ENCODE measurements around the gene C11orf52. TPM values are rescaled to one million over a fixed set of nuclear protein-coding genes. Genes with fewer than 3 reads are reported as not detected.
A peak's percentile ranks its signal among the peaks of the same experiment; 100 is the strongest.

The C11orf52 gene, protein sequence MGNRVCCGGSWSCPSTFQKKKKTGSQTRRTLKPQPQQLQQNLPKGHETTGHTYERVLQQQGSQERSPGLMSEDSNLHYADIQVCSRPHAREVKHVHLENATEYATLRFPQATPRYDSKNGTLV
- total RNA-seq = 1 to 10 TPM in 1 of 2 donors, under 1 TPM in 1; 0.99 to 4.7 TPM

GRCh38 chr11:111918390-111919256 is at the start of gene C11orf52:
Gene C11orf52, plus strand, starts transcription at chr11:111918913. Its CDS starts 60 bp downstream, at chr11:111918973.
- H3K4me1 ChIP-seq (ENCODE audit: control insufficient read depth in 1 of 2, low read depth in 2 of 2) = peaks cover 22 to 46% of the 10 kb centered on the region in 2 donors
- no peaks in the 10 kb centered on the region for H3K27me3 ChIP-seq (replicated peaks; ENCODE audit: insufficient read depth)
- no peak for DNase-seq (ENCODE audit: low spot score)
- no peak for TF ChIP-seq CTCF (IDR thresholded peaks at IDR 0.05)
- ATAC-seq (ENCODE audit: insufficient number of reproducible peaks, low FRiP score, low read depth) = no peak
- no peaks in the 10 kb centered on the region for H3K9me3 ChIP-seq
- peak within 1 kb of the TSS; percentile 21 for H3K4me3 ChIP-seq
- no peaks in the 10 kb centered on the region for H3K36me3 ChIP-seq
- H3K27ac ChIP-seq = peak within 1 kb of the TSS; percentile 28 to 34

GRCh38 chr11:111870113-111870512 is 48.6 kb upstream of the C11orf52 start:
- ATAC-seq (ENCODE audit: insufficient number of reproducible peaks, low FRiP score, low read depth) (no peak), DNase-seq (ENCODE audit: low spot score) (no peak)
- peak overlapping the region; percentile 90 for H3K4me3 ChIP-seq
- peaks cover 0 to 22% of the 10 kb centered on the region in 2 donors for H3K4me1 ChIP-seq (ENCODE audit: control insufficient read depth in 1 of 2, low read depth in 2 of 2)
- H3K27me3 ChIP-seq (replicated peaks; ENCODE audit: insufficient read depth) = no peaks in the 10 kb centered on the region
- no peak for TF ChIP-seq CTCF (IDR thresholded peaks at IDR 0.05)
- H3K9me3 ChIP-seq = no peaks in the 10 kb centered on the region
- H3K36me3 ChIP-seq = peaks cover 12% of the 10 kb centered on the region
- no peak overlapping the region for H3K27ac ChIP-seq

- H3K4me3 ChIP-seq = peak overlapping the region; percentile 90
- TF ChIP-seq CTCF (IDR thresholded peaks at IDR 0.05) = no peak
- peak overlapping the region; percentile 87 for H3K27ac ChIP-seq
- H3K4me1 ChIP-seq (ENCODE audit: control insufficient read depth in 1 of 2, low read depth in 2 of 2) = peaks cover 0 to 22% of the 10 kb centered on the region in 2 donors
- ATAC-seq (ENCODE audit: insufficient number of reproducible peaks, low FRiP score, low read depth) (no peak), DNase-seq (ENCODE audit: low spot score) (no peak)
- no peaks in the 10 kb centered on the region for H3K9me3 ChIP-seq
- H3K36me3 ChIP-seq = peaks cover 12% of the 10 kb centered on the region
- H3K27me3 ChIP-seq (replicated peaks; ENCODE audit: insufficient read depth) = no peaks in the 10 kb centered on the region
Observed at GRCh38 chr11:111870522-111870885, 48.2 kb upstream of the C11orf52 start.

GRCh38 chr11:111870886-111871692 is 47.6 kb upstream of the C11orf52 start, which contains the start of gene ALG9:
Gene ALG9, minus strand, starts transcription at chr11:111871581. Its CDS starts 99 bp downstream, at chr11:111871482.
- H3K4me1 ChIP-seq (ENCODE audit: control insufficient read depth in 1 of 2, low read depth in 2 of 2) = peaks cover 0 to 22% of the 10 kb centered on the region in 2 donors
- TF ChIP-seq CTCF (IDR thresholded peaks at IDR 0.05) = peak; percentile 22
- ATAC-seq (ENCODE audit: insufficient number of reproducible peaks, low FRiP score, low read depth) = peak; percentile 66
- peaks cover 9% of the 10 kb centered on the region for H3K36me3 ChIP-seq
- no peaks in the 10 kb centered on the region for H3K9me3 ChIP-seq
- DNase-seq (ENCODE audit: low spot score) = peak; percentile 47
- no peaks in the 10 kb centered on the region for H3K27me3 ChIP-seq (replicated peaks; ENCODE audit: insufficient read depth)
- H3K4me3 ChIP-seq = peak within 1 kb of the TSS; percentile 90
- peak within 1 kb of the TSS; percentile 87 for H3K27ac ChIP-seq
